K562 (cell line): ENCODE measurements around the gene PTHLH. TPM values are rescaled to one million over a fixed set of nuclear protein-coding genes. Genes with fewer than 3 reads are reported as not detected.

Source experiments
- ATAC-seq: fragments of 200-7000 bp; cut with Tn5 transposase; 3 replicates; pipeline ENCODE4 v1.9.1; 2020; ENCODE audit warnings: moderate library complexity
- BruUV-seq: library from RNA; stranded (reverse); fragments of 400-500 nt; replicated peaks from 2 replicates; lab custom pipeline; 2021; lab: Mats Ljungman, UMichigan
- CTCF ChIA-PET: fragments of 300-600 bp; formaldehyde crosslinking; extraction: SDS; loops from one replicate; lab custom pipeline; 2021; ENCODE audit warnings: low intra/inter-chr PET ratio; lab: Yijun Ruan, JAX
- POLR2A ChIA-PET: fragments of 300-600, 350-650 bp; sonication (Branson Sonifier 250); formaldehyde crosslinking; extraction: SDS; loops from one replicate; lab custom pipeline; 2021; ENCODE audit warnings: antibody characterized with exemption, inconsistent platforms; lab: Yijun Ruan, JAX
- DNase-seq, 4 experiments: peaks; one replicate each; pipeline versions ENCODE4 v3.0.0 to v3.0.0-alpha.2; 2011 to 2018; ENCODE audit warnings: low spot score in 3 of 4, mixed read lengths in 3 of 4; ENCODE audit errors: extremely low read depth in 1 of 4
- FAIRE-seq: peaks from 2 replicates; lab custom pipeline; 2011; peaks lifted over from hg19 to GRCh38; lab: Jason Lieb, UNC
- H2AFZ ChIP-seq: 2 replicates; pipeline ENCODE4 v1.6.0; 2011; ENCODE audit warnings: low read depth, low read length, control low read depth, inconsistent platforms
- H3K27ac ChIP-seq: fragments of 200-600 bp; 3 replicates; pipeline ENCODE4 v1.8.0; 2011; ENCODE audit warnings: low read depth, mild to moderate bottlenecking, control low read depth, inconsistent platforms, low read length, moderate library complexity, mixed read lengths; ENCODE audit errors: extremely low read depth
- H3K27me3 ChIP-seq, 2 experiments: fragments of 300-600 bp in 1 of 2; 2 replicates in 1 of 2; 3 replicates in 1 of 2; pipeline versions ENCODE4 v1.6.0 to v1.8.0; 2011; ENCODE audit warnings: inconsistent platforms in 2 of 2, low read length in 2 of 2, mild to moderate bottlenecking in 1 of 2, mixed read lengths in 1 of 2, moderate library complexity in 1 of 2; ENCODE audit not compliant: control insufficient read depth in 2 of 2, insufficient read depth in 2 of 2
- H3K36me3 ChIP-seq: fragments of 300-600 bp; 3 replicates; pipeline ENCODE4 v1.8.0; 2011; ENCODE audit warnings: mild to moderate bottlenecking, low read length, inconsistent platforms; ENCODE audit not compliant: control insufficient read depth, insufficient read depth
- H3K4me1 ChIP-seq, 2 experiments: fragments of 200-600 bp in 1 of 2; replicated peaks in 1 of 2; 2 replicates in 1 of 2; 3 replicates in 1 of 2; pipeline versions ENCODE4 v1.5.1 to v1.8.0; 2011; ENCODE audit warnings: inconsistent platforms in 2 of 2, low read length in 2 of 2, mild to moderate bottlenecking in 1 of 2, mixed read lengths in 1 of 2, moderate library complexity in 1 of 2; ENCODE audit not compliant: control insufficient read depth in 2 of 2, insufficient read depth in 2 of 2
- H3K4me2 ChIP-seq: 2 replicates; pipeline ENCODE4 v1.6.1; 2011; ENCODE audit warnings: low read length, control low read depth, inconsistent platforms, mixed read lengths; ENCODE audit not compliant: insufficient read depth
- H3K4me3 ChIP-seq: fragments of 200-600 bp; sonication (generic), shearing (Covaris generic); 2 replicates; pipeline ENCODE4 v1.5.1; 2016; ENCODE audit warnings: control low read depth, inconsistent platforms
- H3K79me2 ChIP-seq: fragments of 200-600 bp; 3 replicates; pipeline ENCODE4 v1.8.0; 2011; ENCODE audit warnings: low read length, inconsistent platforms; ENCODE audit not compliant: control insufficient read depth, insufficient read depth
- H3K9ac ChIP-seq, 2 experiments: 2 replicates each; pipeline versions ENCODE4 v1.6.0 to v1.6.1; 2011; ENCODE audit warnings: low read depth in 2 of 2, low read length in 2 of 2, control low read depth in 1 of 2, inconsistent platforms in 1 of 2, mild to moderate bottlenecking in 1 of 2, mixed read lengths in 1 of 2; ENCODE audit not compliant: insufficient read depth in 1 of 2
- H3K9me1 ChIP-seq: one replicate; pipeline ENCODE4 v1.6.0; 2011; ENCODE audit warnings: inconsistent platforms, mild to moderate bottlenecking, low read length, moderate library complexity; ENCODE audit not compliant: control insufficient read depth, insufficient read depth
- H3K9me3 ChIP-seq: replicated peaks from 2 replicates; pipeline ENCODE4 v1.5.1; 2011; ENCODE audit warnings: low read depth, low read length, inconsistent platforms; ENCODE audit not compliant: control insufficient read depth, insufficient read depth
- H4K20me1 ChIP-seq: replicated peaks from 2 replicates; pipeline ENCODE4 v1.6.1; 2011; ENCODE audit warnings: low read length, inconsistent platforms, mixed read lengths; ENCODE audit not compliant: control insufficient read depth, insufficient read depth
- CBX5 ChIP-seq: IDR thresholded peaks from 2 replicates; pipeline ENCODE4 v1.6.1; 2014; ENCODE audit warnings: low read depth, borderline replicate concordance
- CCAR2 ChIP-seq: fragments of 200-400 bp; formaldehyde crosslinking; IDR thresholded peaks from 2 replicates; pipeline ENCODE4 v1.6.1; 2017; ENCODE audit warnings: mild to moderate bottlenecking, low read depth, low read length
- ELF2 ChIP-seq: fragments of 250-450 bp; sonication (Bioruptor Pico); IDR thresholded peaks from 2 replicates; pipeline ENCODE4 v1.5.0; 2021; ENCODE audit warnings: mild to moderate bottlenecking
- GABPA ChIP-seq: fragments of 200-800 bp; sonication (Bioruptor generic); conservative IDR thresholded peaks from 2 replicates; pipeline ENCODE4 v1.6.1; 2016; ENCODE audit warnings: low read depth, missing genetic modification characterization, missing compliant biosample characterization
- GTF2E2 ChIP-seq: fragments of 200-800 bp; sonication (Bioruptor generic); IDR thresholded peaks from 2 replicates; pipeline ENCODE4 v1.6.1; 2016; ENCODE audit warnings: missing genetic modification characterization, missing compliant biosample characterization
- NR1H2 ChIP-seq: sonication (generic); formaldehyde crosslinking; IDR thresholded peaks from 2 replicates; pipeline ENCODE4 v1.4.0; 2020; ENCODE audit warnings: mild to moderate bottlenecking, missing genetic modification reagents
- NR2F6 ChIP-seq: fragments of 450-650 bp; formaldehyde crosslinking; IDR thresholded peaks from 2 replicates; pipeline ENCODE4 v1.4.0; 2020; ENCODE audit warnings: mild to moderate bottlenecking
- PHF20 ChIP-seq: fragments of 450-650 bp; IDR thresholded peaks from 2 replicates; pipeline ENCODE4 v1.6.1; 2018; ENCODE audit not compliant: partially characterized antibody
- RBM22 ChIP-seq: fragments of 200-400 bp; formaldehyde crosslinking; IDR thresholded peaks from 2 replicates; pipeline ENCODE4 v1.6.1; 2018; ENCODE audit warnings: low read length, low read depth; ENCODE audit not compliant: poor library complexity, severe bottlenecking
- SAP30 ChIP-seq: fragments of 200-600 bp; sonication (generic); IDR thresholded peaks from 2 replicates; pipeline ENCODE4 v1.6.1; 2012; ENCODE audit warnings: borderline replicate concordance, low read depth, mild to moderate bottlenecking, moderate library complexity, low read length, control low read depth, inconsistent platforms; ENCODE audit not compliant: insufficient read depth, poor library complexity, severe bottlenecking
- SP2 ChIP-seq: IDR thresholded peaks from 2 replicates; pipeline ENCODE4 v1.6.1; 2011; ENCODE audit warnings: mild to moderate bottlenecking, low read depth, low read length, moderate library complexity; ENCODE audit not compliant: poor library complexity, severe bottlenecking; ENCODE audit errors: extremely low read depth
- SUPT5H ChIP-seq: fragments of 450-650 bp; IDR thresholded peaks from 2 replicates; pipeline ENCODE4 v1.6.1; 2016
- ZBTB1 ChIP-seq: sonication (generic); formaldehyde crosslinking; IDR thresholded peaks from 2 replicates; pipeline ENCODE4 v1.8.1; 2023; ENCODE audit warnings: missing genetic modification reagents, low read depth, mild to moderate bottlenecking, borderline replicate concordance
- ZC3H11A ChIP-seq: IDR thresholded peaks from 2 replicates; pipeline ENCODE4 v1.6.1; 2012; ENCODE audit warnings: low read depth, low read length, improper control_type of control experiment
- ZFP30 ChIP-seq: fragments of 250-450 bp; sonication (Bioruptor Pico); IDR thresholded peaks from 2 replicates; pipeline ENCODE4 v1.8.0; 2022; ENCODE audit warnings: moderate library complexity, mild to moderate bottlenecking, inconsistent platforms, borderline replicate concordance
- ZNF274 ChIP-seq: IDR thresholded peaks from 2 replicates; pipeline ENCODE4 v1.6.1; 2011; ENCODE audit warnings: low read depth, mild to moderate bottlenecking, low read length, moderate library complexity, borderline replicate concordance
- WGBS: fragments of 100-300 bp; shearing (Covaris generic); methylation state at CpG from one replicate; pipeline ENCODE4 v1.1.6; 2016; ENCODE audit warnings: low coverage, mixed read lengths; ENCODE audit not compliant: insufficient coverage; ENCODE audit errors: missing lambda C conversion rate; 5-methylcytosine and 5-hydroxymethylcytosine counted together
- in situ Hi-C: fragments of 300-500 bp; cut with MboI; formaldehyde crosslinking; loops from 4 replicates; pipeline ENCODE4 v1.15.0; 2018; ENCODE audit warnings: inconsistent platforms, mixed read lengths
- intact Hi-C: fragments of 100-400 bp; cut with micrococcal nuclease; formaldehyde crosslinking; loops from 2 replicates; pipeline ENCODE4 v1.14.2; 2022
- polyA plus RNA-seq, 8 experiments: library from polyadenylated mRNA; depleted of rRNA in 4 of 8; stranded (reverse) in 5 of 8; unstranded in 3 of 8; fragments of >200 nt; fragmentation: Nextera tagmentation in 2 of 8; fragmentation: Illumina TruSeq in 1 of 8; extraction: Ambion mirVana in 2 of 8; extraction: Trizol in 1 of 8; gene quantifications; 2 replicates each; pipeline versions ENCODE4 v1.2.1 to v1.2.3, GENCODE V29; 2011 to 2014; ENCODE audit warnings: inconsistent platforms in 1 of 8, missing spikeins in 1 of 8
- total RNA-seq, 7 experiments: library from RNA; depleted of rRNA in 6 of 7; stranded (reverse); fragments of >200 nt in 6 of 7; fragmentation: Illumina TruSeq in 2 of 7; extraction: Trizol in 2 of 7; gene quantifications; 2 replicates each; pipeline versions ENCODE4 v1.2.1 to v1.2.3, GENCODE V29; 2011 to 2021; ENCODE audit warnings: low replicate concordance in 1 of 7
- TF ChIP-seq, protein P1 (sequence below): fragments of 450-650 bp; formaldehyde crosslinking; IDR thresholded peaks from 2 replicates; pipeline ENCODE4 v1.4.0; 2020; ENCODE audit warnings: mild to moderate bottlenecking, mixed read lengths

PTHLH gene
- total and polyA plus RNA-seq, 9 of the 15 experiments (the other 6 are each of a cell fraction or from before 2014, with no cell fraction given): 0.14 to 2.5 (median 0.74) TPM

GRCh38 chr12:27968972-27969623, 3.4 kb downstream of the PTHLH start:
- peak overlapping the region; percentile 93; the same call in 1 of the 2 replicates for H3K4me2 ChIP-seq
- H3K9me1 ChIP-seq: no peaks in the 10 kb centered on the region
- in situ Hi-C loops: no loop called here
- H3K9me3 ChIP-seq: no peaks in the 10 kb centered on the region
- BruUV-seq: no TSS peak
- no peaks in the 10 kb centered on the region for H3K79me2 ChIP-seq
- TF ChIP-seq GTF2E2 (tag) (no peak), SAP30 (no peak), ZBTB1 (no peak), GABPA (tag) (no peak), ZFP30 (CRISPR knock-in tag) (no peak), RBM22 (no peak), ELF2 (no peak), CBX5 (no peak), NR2F6 (no peak), ZC3H11A (no peak), NR1H2 (CRISPR knock-in tag) (no peak), SUPT5H (no peak), CCAR2 (no peak), PHF20 (no peak), ZNF274 (no peak), SP2 (no peak)
- TF ChIP-seq, protein P1, sequence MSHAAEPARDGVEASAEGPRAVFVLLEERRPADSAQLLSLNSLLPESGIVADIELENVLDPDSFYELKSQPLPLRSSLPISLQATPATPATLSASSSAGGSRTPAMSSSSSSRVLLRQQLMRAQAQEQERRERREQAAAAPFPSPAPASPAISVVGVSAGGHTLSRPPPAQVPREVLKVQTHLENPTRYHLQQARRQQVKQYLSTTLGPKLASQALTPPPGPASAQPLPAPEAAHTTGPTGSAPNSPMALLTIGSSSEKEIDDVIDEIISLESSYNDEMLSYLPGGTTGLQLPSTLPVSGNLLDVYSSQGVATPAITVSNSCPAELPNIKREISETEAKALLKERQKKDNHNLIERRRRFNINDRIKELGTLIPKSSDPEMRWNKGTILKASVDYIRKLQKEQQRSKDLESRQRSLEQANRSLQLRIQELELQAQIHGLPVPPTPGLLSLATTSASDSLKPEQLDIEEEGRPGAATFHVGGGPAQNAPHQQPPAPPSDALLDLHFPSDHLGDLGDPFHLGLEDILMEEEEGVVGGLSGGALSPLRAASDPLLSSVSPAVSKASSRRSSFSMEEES: no peak
- H3K27me3 ChIP-seq: peaks cover 0 to 2% of the 10 kb centered on the region in 2 experiments; a peak in 1 of 5 replicates
- H4K20me1 ChIP-seq: no peaks in the 10 kb centered on the region
- ChIA-PET POLR2A (interaction anchor here (1.1 kb wide), 1 partner anchor 190 kb away, joined by 5 read pairs; no protein-coding TSS in a partner anchor), CTCF (interaction anchor here (0.5 to 1.4 kb wide), 3 partner anchors 203 to 236 kb away, joined by 3 to 5 read pairs (median 3); no protein-coding TSS in a partner anchor)
- H3K36me3 ChIP-seq: no peaks in the 10 kb centered on the region
- H2AFZ ChIP-seq: peak overlapping the region; percentile 91
- H3K4me3 ChIP-seq: no peak overlapping the region
- ATAC-seq: no peak
- H3K9ac ChIP-seq: peak overlapping the region in 1 of 2 experiments; percentile 64; a peak in 1 of 4 replicates
- intact Hi-C loops: no loop called here
- H3K27ac ChIP-seq: no peak overlapping the region
- DNase-seq: no peak
- no peak for FAIRE-seq
- WGBS: 95% methylated on average over 22 of the region's 38 CpGs
- H3K4me1 ChIP-seq: peaks cover 0 to 16% of the 10 kb centered on the region in 2 experiments; a peak in 3 of 5 replicates
